ENCODE results near the gene BCL2L12. TPM values are rescaled to one million over a fixed set of nuclear protein-coding genes. Genes with fewer than 3 reads are reported as not detected.

Gene BCL2L12
- total and polyA plus RNA-seq, 2 of the 13 experiments (the other 11 are each of a cell fraction or from before 2014, with no cell fraction given) = 26.8 to 40.8 TPM

GRCh38 chr19:49676136-49676783 lies 10.5 kb downstream of the BCL2L12 start (continued):
- peak; percentile 9; the same call in 1 of the 2 replicates for TF ChIP-seq PAXIP1 (CRISPR knock-in tag; conservative IDR thresholded peaks at IDR 0.05)
- no peak for TF ChIP-seq POLR2AphosphoS2 (IDR thresholded peaks at IDR 0.05; ENCODE audit: low read depth, low read length)
- no peak for TF ChIP-seq ATAD3A (CRISPR knock-in tag; IDR thresholded peaks at IDR 0.05)
- TF ChIP-seq ZNF318 (CRISPR knock-in tag; IDR thresholded peaks at IDR 0.05) = no peak
- no peak for TF ChIP-seq ZNF264 (CRISPR knock-in tag; IDR thresholded peaks at IDR 0.05)
- no peak for TF ChIP-seq ZNF280B (CRISPR knock-in tag; IDR thresholded peaks at IDR 0.05; ENCODE audit: borderline replicate concordance)
- TF ChIP-seq POLR2A (IDR thresholded peaks at IDR 0.05; ENCODE audit: insufficient read depth in 1 of 2, low read depth in 2 of 2, low read length in 2 of 2) = peak; percentile 71 to 77
- TF ChIP-seq USF2 (IDR thresholded peaks at IDR 0.05; ENCODE audit: low read depth, low read length) = no peak
- no peak for TF ChIP-seq USF2 (CRISPR knock-in tag; IDR thresholded peaks at IDR 0.05; ENCODE audit: borderline replicate concordance)
- peak; percentile 5 for TF ChIP-seq SKI (IDR thresholded peaks at IDR 0.05; ENCODE audit: partially characterized antibody)
- no peak for TF ChIP-seq ZNF713 (CRISPR knock-in tag; IDR thresholded peaks at IDR 0.05)
- TF ChIP-seq SMAD1 (CRISPR knock-in tag; IDR thresholded peaks at IDR 0.05; ENCODE audit: borderline replicate concordance, low read depth) = no peak
- TF ChIP-seq ZNF543 (CRISPR knock-in tag; IDR thresholded peaks at IDR 0.05) = no peak
- 0 out of 2 replicates have a peak, but pooled peaks have one; percentile 10 for TF ChIP-seq SOX5 (CRISPR knock-in tag; IDR thresholded peaks at IDR 0.05; ENCODE audit: borderline replicate concordance)

All from HepG2 (cell line).